IMR-90 (cell line): ENCODE results near the gene DEDD2. TPM values are rescaled to one million over a fixed set of nuclear protein-coding genes. Genes with fewer than 3 reads are reported as not detected.

Source experiments
- ATAC-seq: fragments of 200-7000 bp; cut with Tn5 transposase; 2 replicates; pipeline ENCODE4 v1.9.1; 2020; ENCODE audit warnings: low read depth, mild to moderate bottlenecking, moderate library complexity
- BruUV-seq: library from RNA; stranded (reverse); fragments of 400-500 nt; replicated peaks from 2 replicates; lab custom pipeline; 2021; lab: Mats Ljungman, UMichigan
- CTCF ChIA-PET: fragments of 300-600 bp; formaldehyde crosslinking; extraction: SDS; loops from one replicate; lab custom pipeline; 2021; ENCODE audit warnings: antibody characterized with exemption; lab: Yijun Ruan, JAX
- POLR2A ChIA-PET: fragments of 300-600 bp; sonication (Branson Sonifier 250); formaldehyde crosslinking; loops from one replicate; lab custom pipeline; 2022; ENCODE audit warnings: antibody characterized with exemption; ENCODE audit not compliant: unreplicated experiment; lab: Charles Lee
- DNase-seq: peaks from one replicate; pipeline ENCODE4 v3.0.0; 2013
- H2AFZ ChIP-seq: replicated peaks from 2 replicates; pipeline ENCODE3; 2013; ENCODE audit warnings: low read length, mild to moderate bottlenecking; ENCODE audit not compliant: poor library complexity
- H2AK5ac ChIP-seq: 2 replicates; pipeline ENCODE4 v1.6.1; 2013; ENCODE audit warnings: low read depth, low read length, inconsistent platforms
- H2AK9ac ChIP-seq: replicated peaks from 2 replicates; pipeline ENCODE3; 2013; ENCODE audit warnings: mild to moderate bottlenecking, low read depth, low read length, moderate library complexity; ENCODE audit not compliant: poor library complexity
- H2BK120ac ChIP-seq: 2 replicates; pipeline ENCODE4 v1.6.1; 2013; ENCODE audit warnings: low read depth, low read length, inconsistent platforms
- H2BK15ac ChIP-seq: 3 replicates; pipeline ENCODE4 v1.6.1; 2013; ENCODE audit warnings: low read depth, low read length, inconsistent platforms
- H2BK20ac ChIP-seq: 2 replicates; pipeline ENCODE4 v1.6.1; 2013; ENCODE audit warnings: low read depth, mild to moderate bottlenecking, inconsistent platforms, low read length, moderate library complexity
- H2BK5ac ChIP-seq: 2 replicates; pipeline ENCODE4 v1.6.1; 2013; ENCODE audit warnings: mild to moderate bottlenecking, low read depth, low read length, inconsistent platforms; ENCODE audit not compliant: poor library complexity, severe bottlenecking
- H3K14ac ChIP-seq: replicated peaks from 2 replicates; pipeline ENCODE4 v1.6.1; 2013; ENCODE audit warnings: low read depth, low read length, inconsistent platforms
- H3K18ac ChIP-seq: 2 replicates; pipeline ENCODE4 v1.6.1; 2013; ENCODE audit warnings: low read depth, low read length, control low read depth
- H3K23ac ChIP-seq: 2 replicates; pipeline ENCODE4 v1.6.1; 2013; ENCODE audit warnings: low read depth, low read length, inconsistent platforms
- H3K27ac ChIP-seq: 2 replicates; pipeline ENCODE4 v1.5.1; 2013; ENCODE audit warnings: mild to moderate bottlenecking, control low read depth, low read length; ENCODE audit not compliant: insufficient read depth
- H3K27me3 ChIP-seq: 2 replicates; pipeline ENCODE4 v1.6.1; 2013; ENCODE audit warnings: low read length; ENCODE audit not compliant: control insufficient read depth, insufficient read depth
- H3K36me3 ChIP-seq: 2 replicates; pipeline ENCODE4 v1.6.1; 2013; ENCODE audit warnings: low read length, mixed read lengths; ENCODE audit not compliant: control insufficient read depth, insufficient read depth
- H3K4ac ChIP-seq: 2 replicates; pipeline ENCODE4 v1.6.1; 2013; ENCODE audit warnings: low read depth, low read length, inconsistent platforms
- H3K4me1 ChIP-seq: 2 replicates; pipeline ENCODE4 v1.6.1; 2013; ENCODE audit warnings: low read length, mixed read lengths; ENCODE audit not compliant: control insufficient read depth, insufficient read depth
- H3K4me2 ChIP-seq: 2 replicates; pipeline ENCODE4 v1.6.1; 2013; ENCODE audit warnings: low read depth, mild to moderate bottlenecking, control low read depth, low read length, moderate library complexity
- H3K4me3 ChIP-seq: 2 replicates; pipeline ENCODE4 v1.5.1; 2013; ENCODE audit warnings: low read depth, mild to moderate bottlenecking, control low read depth, low read length, moderate library complexity; ENCODE audit not compliant: insufficient read depth
- H3K56ac ChIP-seq: 2 replicates; pipeline ENCODE4 v1.6.1; 2013; ENCODE audit warnings: low read length, inconsistent platforms; ENCODE audit not compliant: insufficient read depth; ENCODE audit errors: extremely low read depth
- H3K79me1 ChIP-seq, 2 experiments: 2 replicates each; pipeline ENCODE4 v1.6.1; 2013; ENCODE audit warnings: low read length in 2 of 2, inconsistent platforms in 1 of 2, low read depth in 1 of 2
- H3K9ac ChIP-seq: 2 replicates; pipeline ENCODE4 v1.6.1; 2013; ENCODE audit warnings: low read depth, low read length, control low read depth
- H3K9me1 ChIP-seq: 2 replicates; pipeline ENCODE4 v1.6.1; 2013; ENCODE audit warnings: low read length, inconsistent platforms; ENCODE audit not compliant: insufficient read depth
- H3K9me3 ChIP-seq: 2 replicates; pipeline ENCODE4 v1.6.1; 2013; ENCODE audit warnings: low read length; ENCODE audit not compliant: control insufficient read depth, insufficient read depth
- H4K20me1 ChIP-seq: 2 replicates; pipeline ENCODE4 v1.6.1; 2013; ENCODE audit warnings: low read length, inconsistent platforms; ENCODE audit not compliant: insufficient read depth
- H4K5ac ChIP-seq: 2 replicates; pipeline ENCODE4 v1.6.1; 2013; ENCODE audit warnings: mild to moderate bottlenecking, low read depth, low read length, control low read depth
- H4K8ac ChIP-seq, 2 experiments: 2 replicates each; pipeline ENCODE4 v1.6.1; 2013; ENCODE audit warnings: low read depth in 2 of 2, low read length in 2 of 2, control low read depth in 1 of 2, inconsistent platforms in 1 of 2
- H4K91ac ChIP-seq: 2 replicates; pipeline ENCODE4 v1.6.1; 2013; ENCODE audit warnings: low read depth, low read length, inconsistent platforms; ENCODE audit not compliant: insufficient read depth
- BHLHE40 ChIP-seq: fragments of 150-350 bp; IDR thresholded peaks from 2 replicates; pipeline ENCODE4 v1.6.1; 2016; ENCODE audit warnings: mild to moderate bottlenecking, low read depth, low read length
- CEBPB ChIP-seq: IDR thresholded peaks from 2 replicates; pipeline ENCODE4 v1.6.1; 2012; ENCODE audit warnings: low read depth, low read length, improper control_type of control experiment
- CHD1 ChIP-seq: IDR thresholded peaks from 2 replicates; pipeline ENCODE4 v1.6.1; 2012; ENCODE audit warnings: low read depth, low read length, improper control_type of control experiment
- CTCF ChIP-seq: conservative IDR thresholded peaks from 2 replicates; pipeline ENCODE4 v1.5.1; 2012; ENCODE audit warnings: mild to moderate bottlenecking, low read depth, low read length, improper control_type of control experiment
- FOS ChIP-seq: fragments of 150-350 bp; IDR thresholded peaks from 2 replicates; pipeline ENCODE4 v1.6.1; 2016; ENCODE audit warnings: low read depth, low read length
- MAFK ChIP-seq: IDR thresholded peaks from 2 replicates; pipeline ENCODE4 v1.6.1; 2012; ENCODE audit warnings: low read depth, low read length, improper control_type of control experiment
- MAZ ChIP-seq: IDR thresholded peaks from 2 replicates; pipeline ENCODE4 v1.6.1; 2012; ENCODE audit warnings: low read depth, mild to moderate bottlenecking, low read length, improper control_type of control experiment, moderate library complexity, borderline replicate concordance
- MXI1 ChIP-seq: IDR thresholded peaks from 2 replicates; pipeline ENCODE4 v1.6.1; 2012; ENCODE audit warnings: low read depth, mild to moderate bottlenecking, low read length, moderate library complexity, borderline replicate concordance
- NFE2L2 ChIP-seq: fragments of 150-350 bp; IDR thresholded peaks from 2 replicates; pipeline ENCODE4 v1.6.1; 2016; ENCODE audit warnings: low read depth, mild to moderate bottlenecking, low read length
- POLR2A ChIP-seq: IDR thresholded peaks from 2 replicates; pipeline ENCODE4 v1.6.1; 2012; ENCODE audit warnings: mild to moderate bottlenecking, low read depth, low read length
- RAD21 ChIP-seq: IDR thresholded peaks from 2 replicates; pipeline ENCODE4 v1.6.1; 2012; ENCODE audit warnings: low read length, improper control_type of control experiment
- RCOR1 ChIP-seq: IDR thresholded peaks from 2 replicates; pipeline ENCODE4 v1.6.1; 2012; ENCODE audit warnings: mild to moderate bottlenecking, low read length, improper control_type of control experiment; ENCODE audit not compliant: insufficient replicate concordance
- RFX5 ChIP-seq: IDR thresholded peaks from 2 replicates; pipeline ENCODE4 v1.8.0; 2012; ENCODE audit warnings: low read depth, mild to moderate bottlenecking, low read length, moderate library complexity
- SMC3 ChIP-seq: fragments of 150-350 bp; IDR thresholded peaks from 2 replicates; pipeline ENCODE4 v1.6.1; 2016; ENCODE audit warnings: low read depth, mild to moderate bottlenecking, antibody characterized with exemption, low read length, moderate library complexity
- USF2 ChIP-seq: fragments of 150-350 bp; IDR thresholded peaks from 2 replicates; pipeline ENCODE4 v1.6.1; 2017; ENCODE audit warnings: mild to moderate bottlenecking, antibody characterized with exemption, low read length, low read depth
- WGBS, 2 experiments: methylation state at CpG; one replicate each; pipeline versions ENCODE4 v1.1.5 to v1.1.7; 2013; ENCODE audit warnings: missing lambda C conversion rate in 2 of 2; ENCODE audit not compliant: insufficient read length in 1 of 2; ENCODE audit errors: extremely low coverage in 2 of 2; 5-methylcytosine and 5-hydroxymethylcytosine counted together
- dilution Hi-C: fragments of 300-500 bp; cut with HindIII; formaldehyde crosslinking; loops from one replicate; pipeline ENCODE4 v1.14.3; 2018; ENCODE audit warnings: low sequenced_read_pairs; ENCODE audit not compliant: unreplicated experiment
- in situ Hi-C: fragments of 300-500 bp; cut with MboI; formaldehyde crosslinking; loops from 3 replicates; pipeline ENCODE4 v1.14.3; 2019; ENCODE audit warnings: low sequenced_read_pairs, inconsistent platforms, mixed read lengths
- intact Hi-C: fragments of 100-400 bp; cut with micrococcal nuclease; formaldehyde crosslinking; loops from 2 replicates; pipeline ENCODE4 v1.10.0; 2022
- polyA plus RNA-seq, 3 experiments: library from polyadenylated mRNA; depleted of rRNA; stranded (reverse); fragments of >200 nt; gene quantifications; 2 replicates each; pipeline ENCODE4 v1.2.3, GENCODE V29; 2012; ENCODE audit warnings: low replicate concordance in 1 of 3
- total RNA-seq: library from RNA; depleted of rRNA; stranded (reverse); fragments of >200 nt; gene quantifications from 2 replicates; pipeline ENCODE4 v1.2.3, GENCODE V29; 2012
- TF ChIP-seq, protein P1 (sequence below): fragments of 150-350 bp; IDR thresholded peaks from 2 replicates; pipeline ENCODE4 v1.6.1; 2016; ENCODE audit warnings: low read depth, mild to moderate bottlenecking, low read length, moderate library complexity, borderline replicate concordance

DEDD2 gene
- total and polyA plus RNA-seq, 2 of the 4 experiments (the other 2 are of a cell fraction): 8.2 to 21.0 TPM

GRCh38 chr19:42249149-42249750, 31.8 kb upstream of the DEDD2 start:
- Histone ChIP-seq H3K27ac (no peak overlapping the region), H3K4me1 (peaks cover 25% of the 10 kb centered on the region), H3K79me1 (peaks cover 6 to 62% of the 10 kb centered on the region in 2 experiments; a peak in 3 of 4 replicates), H4K8ac (no peak overlapping the region), H2BK120ac (no peak overlapping the region), H3K4me2 (no peak overlapping the region), H3K14ac (no peak overlapping the region), H3K9me3 (no peaks in the 10 kb centered on the region), H3K23ac (no peak overlapping the region), H4K5ac (no peak overlapping the region), H2BK15ac (no peak overlapping the region), H2BK5ac (no peak overlapping the region), H2BK20ac (no peak overlapping the region), H3K27me3 (no peaks in the 10 kb centered on the region), H2AFZ (no peak overlapping the region), H3K4ac (no peak overlapping the region), H3K18ac (no peak overlapping the region), H4K20me1 (peaks cover 54% of the 10 kb centered on the region), H3K4me3 (no peak overlapping the region), H3K36me3 (peaks cover 15% of the 10 kb centered on the region), H2AK9ac (no peak overlapping the region), H3K9me1 (peaks cover 7% of the 10 kb centered on the region; the same call in 1 of the 2 replicates), H4K91ac (no peak overlapping the region), H2AK5ac (no peak overlapping the region), H3K9ac (no peak overlapping the region), H3K56ac (no peak overlapping the region)
- DNase-seq (no peak), ATAC-seq (no peak)
- intact Hi-C loops (no loop called here), in situ Hi-C loops (no loop called here), dilution Hi-C loops (no loop called here)
- TF ChIP-seq USF2 (no peak), POLR2A (no peak), CEBPB (no peak), BHLHE40 (no peak), MAFK (no peak), MAZ (no peak), RAD21 (no peak), CTCF (no peak), NFE2L2 (no peak), SMC3 (no peak), CHD1 (no peak), RCOR1 (no peak), RFX5 (no peak), MXI1 (no peak), FOS (no peak)
- TF ChIP-seq, protein P1, sequence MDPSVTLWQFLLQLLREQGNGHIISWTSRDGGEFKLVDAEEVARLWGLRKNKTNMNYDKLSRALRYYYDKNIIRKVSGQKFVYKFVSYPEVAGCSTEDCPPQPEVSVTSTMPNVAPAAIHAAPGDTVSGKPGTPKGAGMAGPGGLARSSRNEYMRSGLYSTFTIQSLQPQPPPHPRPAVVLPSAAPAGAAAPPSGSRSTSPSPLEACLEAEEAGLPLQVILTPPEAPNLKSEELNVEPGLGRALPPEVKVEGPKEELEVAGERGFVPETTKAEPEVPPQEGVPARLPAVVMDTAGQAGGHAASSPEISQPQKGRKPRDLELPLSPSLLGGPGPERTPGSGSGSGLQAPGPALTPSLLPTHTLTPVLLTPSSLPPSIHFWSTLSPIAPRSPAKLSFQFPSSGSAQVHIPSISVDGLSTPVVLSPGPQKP: no peak
- POLR2A ChIA-PET: interaction anchor here (0.5 kb wide), 1 partner anchor 124 kb away, joined by 3 read pairs; no protein-coding TSS in a partner anchor
- no TSS peak for BruUV-seq
- 96% methylated on average over 19 of the region's 36 CpGs; no CpG with 5 or more reads in 1 of the 2 experiments for WGBS, 2 experiments
- CTCF ChIA-PET: interaction anchor here (1.2 kb wide), 1 partner anchor 30 kb away, joined by 3 read pairs; no protein-coding TSS in a partner anchor
